HL-60 (cell line): ENCODE data around the gene ALDOB.

Experiments
- REST ChIP-seq: IDR thresholded peaks from 2 replicates; pipeline ENCODE4 v1.6.1; 2012; ENCODE audit warnings: low read depth; ENCODE audit not compliant: insufficient replicate concordance
- TF ChIP-seq, protein P1 (sequence below): IDR thresholded peaks from one replicate; pipeline ENCODE4 v1.5.1; 2011; ENCODE audit warnings: low read length, control low read depth, inconsistent platforms; ENCODE audit not compliant: insufficient read depth

DNA sequence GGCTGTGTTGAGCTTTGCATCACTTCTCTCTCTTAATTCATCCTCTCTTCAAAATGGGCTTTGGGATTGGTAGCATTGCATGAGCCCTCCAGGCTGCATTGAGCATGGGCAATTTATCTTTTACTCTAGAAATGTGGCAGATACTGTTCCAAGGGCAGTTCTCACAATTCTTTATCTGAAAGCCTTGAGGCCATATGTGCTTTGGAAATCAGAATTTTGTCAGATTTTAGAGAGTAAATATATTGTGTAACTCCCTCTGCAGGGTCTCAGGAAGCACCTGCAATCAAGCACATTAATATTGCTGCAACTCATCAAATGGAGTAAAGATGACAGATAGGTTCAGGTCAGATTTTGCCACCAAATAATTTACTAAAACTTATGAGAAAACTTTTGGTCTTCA is 17.6 kb downstream of the ALDOB start:
- TF ChIP-seq, protein P1, sequence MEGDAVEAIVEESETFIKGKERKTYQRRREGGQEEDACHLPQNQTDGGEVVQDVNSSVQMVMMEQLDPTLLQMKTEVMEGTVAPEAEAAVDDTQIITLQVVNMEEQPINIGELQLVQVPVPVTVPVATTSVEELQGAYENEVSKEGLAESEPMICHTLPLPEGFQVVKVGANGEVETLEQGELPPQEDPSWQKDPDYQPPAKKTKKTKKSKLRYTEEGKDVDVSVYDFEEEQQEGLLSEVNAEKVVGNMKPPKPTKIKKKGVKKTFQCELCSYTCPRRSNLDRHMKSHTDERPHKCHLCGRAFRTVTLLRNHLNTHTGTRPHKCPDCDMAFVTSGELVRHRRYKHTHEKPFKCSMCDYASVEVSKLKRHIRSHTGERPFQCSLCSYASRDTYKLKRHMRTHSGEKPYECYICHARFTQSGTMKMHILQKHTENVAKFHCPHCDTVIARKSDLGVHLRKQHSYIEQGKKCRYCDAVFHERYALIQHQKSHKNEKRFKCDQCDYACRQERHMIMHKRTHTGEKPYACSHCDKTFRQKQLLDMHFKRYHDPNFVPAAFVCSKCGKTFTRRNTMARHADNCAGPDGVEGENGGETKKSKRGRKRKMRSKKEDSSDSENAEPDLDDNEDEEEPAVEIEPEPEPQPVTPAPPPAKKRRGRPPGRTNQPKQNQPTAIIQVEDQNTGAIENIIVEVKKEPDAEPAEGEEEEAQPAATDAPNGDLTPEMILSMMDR: no peak
- no peak for TF ChIP-seq REST
